ENCODE data around the gene WWC2.

WWC2 gene

DNA sequence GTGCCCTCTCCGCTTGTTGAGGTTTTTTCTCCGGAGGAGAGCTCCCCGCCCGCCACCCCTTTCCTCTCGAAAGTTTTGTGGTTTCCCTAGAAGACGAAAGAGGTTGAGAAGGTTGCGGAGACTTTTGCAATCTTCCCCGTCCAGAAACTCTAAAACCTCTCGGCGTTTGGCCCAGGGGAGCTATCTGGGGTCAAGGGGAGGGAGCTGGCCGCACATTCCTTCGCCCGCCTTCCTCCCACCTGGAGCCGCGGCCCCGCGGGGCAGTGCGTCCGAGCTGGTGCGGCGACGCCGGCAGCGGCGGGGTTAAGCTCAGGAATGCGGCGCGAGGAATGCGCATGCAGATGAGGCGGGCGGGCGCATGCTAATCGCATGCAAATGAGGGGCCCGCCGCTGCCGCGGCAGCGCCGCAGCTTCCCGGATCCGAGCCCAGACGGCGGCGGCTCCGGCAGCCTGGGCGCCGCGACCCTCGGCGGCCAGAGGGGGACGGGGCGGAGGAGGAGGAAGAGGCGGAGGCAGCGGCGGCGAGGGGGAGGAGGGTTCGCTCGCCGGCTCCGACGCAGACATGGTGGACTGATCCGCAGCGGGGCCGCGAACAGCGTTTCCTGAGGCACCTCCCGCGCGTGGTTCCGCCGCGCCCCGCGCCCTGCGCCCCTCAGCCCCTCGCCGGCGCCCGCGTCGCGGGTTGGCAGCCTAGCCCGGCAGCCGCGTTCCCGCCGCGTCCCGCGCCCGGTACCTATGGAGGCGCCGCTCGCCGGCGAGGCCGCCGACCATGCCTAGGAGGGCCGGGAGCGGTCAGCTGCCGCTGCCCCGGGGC lies at the start of gene WWC2:
Gene WWC2 (plus strand): TSS at position 535 of the 814 bp plus-strand sequence. CDS start 235 bp downstream, at position 770.
- peak; percentile 42 for DNase-seq (ENCODE audit: low read depth, low spot score)

DNA sequence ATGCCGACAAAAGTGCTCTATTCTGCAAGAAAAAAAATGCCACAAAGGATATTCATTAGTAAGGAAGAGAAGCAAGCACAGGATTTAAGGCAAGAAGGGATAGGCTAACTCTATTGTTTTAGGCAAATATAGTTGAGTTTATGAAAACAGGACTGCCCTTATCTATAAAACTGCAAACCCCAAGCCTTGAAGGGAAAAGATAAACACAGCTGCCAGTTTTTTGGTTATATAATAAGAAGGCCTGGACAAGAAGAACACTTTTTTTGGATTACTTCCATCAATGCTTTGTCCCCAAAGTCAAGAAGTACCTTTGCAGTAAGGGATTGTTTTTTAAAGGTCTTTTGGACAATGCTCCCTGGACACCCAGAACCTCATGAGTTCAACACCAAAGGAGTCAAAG lies 45.4 kb upstream of the WWC2 start:
- no peak for DNase-seq (ENCODE audit: low read depth, low spot score)

DNA sequence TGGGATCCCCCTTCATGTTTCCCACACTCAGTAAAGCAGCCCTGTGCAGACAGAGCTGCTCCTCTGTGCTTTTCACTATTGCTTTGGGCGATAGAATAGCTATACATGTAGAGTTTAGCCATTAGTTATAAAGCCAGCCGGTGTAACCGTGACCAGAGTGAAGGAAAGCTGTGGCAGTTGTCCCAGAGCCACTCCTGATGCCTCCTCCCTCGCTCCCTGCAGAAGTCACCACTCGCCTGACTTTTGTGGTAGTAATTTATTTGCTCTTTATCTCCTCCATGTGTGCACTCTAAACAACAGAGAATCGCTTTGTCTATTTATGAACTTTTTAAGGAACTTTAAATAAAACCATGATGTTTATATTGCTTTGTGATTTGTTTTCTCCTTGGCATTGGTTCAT lies 41.8 kb upstream of the WWC2 start:
- DNase-seq (ENCODE audit: low read depth, low spot score): no peak

DNA sequence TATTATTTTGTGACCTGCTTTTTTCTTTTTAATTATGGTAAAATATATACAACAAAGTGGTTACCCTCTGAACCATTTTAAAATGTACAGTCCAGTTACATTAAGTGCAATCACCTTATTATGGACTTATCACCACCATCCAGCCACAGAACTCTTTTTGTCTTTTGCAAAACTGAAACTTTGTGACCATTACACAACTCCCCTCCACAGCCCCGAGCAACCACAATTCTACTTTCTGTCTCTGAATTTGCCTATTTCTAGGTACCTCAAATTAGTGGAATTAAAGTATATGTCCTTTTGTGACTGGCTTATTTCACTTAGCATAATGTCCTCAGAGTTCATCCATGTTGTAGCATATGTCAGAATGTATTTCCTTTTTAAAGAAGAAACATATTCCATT lies 39.3 kb upstream of the WWC2 start:
- no peak for DNase-seq (ENCODE audit: low read depth, low spot score)

DNA sequence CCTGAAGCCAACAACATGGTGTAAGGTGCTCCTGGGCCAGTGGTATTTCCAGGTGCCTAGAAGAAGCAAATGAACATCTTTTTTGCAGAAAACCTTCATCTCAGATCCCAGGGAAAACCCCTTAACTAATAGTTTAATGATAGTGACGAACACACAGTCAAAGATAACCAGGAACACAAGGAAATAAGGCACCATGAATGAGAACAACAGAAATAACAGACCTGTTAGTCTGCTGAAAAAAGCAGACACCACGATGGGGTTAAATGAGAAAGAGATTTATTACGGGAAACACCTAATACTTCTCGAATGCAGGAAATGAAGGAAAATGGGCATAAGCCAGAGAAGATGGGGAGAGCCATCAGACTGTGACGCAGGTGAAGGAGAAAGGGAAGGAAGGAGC lies 30.6 kb upstream of the WWC2 start:
- no peak for DNase-seq (ENCODE audit: low read depth, low spot score)

DNA sequence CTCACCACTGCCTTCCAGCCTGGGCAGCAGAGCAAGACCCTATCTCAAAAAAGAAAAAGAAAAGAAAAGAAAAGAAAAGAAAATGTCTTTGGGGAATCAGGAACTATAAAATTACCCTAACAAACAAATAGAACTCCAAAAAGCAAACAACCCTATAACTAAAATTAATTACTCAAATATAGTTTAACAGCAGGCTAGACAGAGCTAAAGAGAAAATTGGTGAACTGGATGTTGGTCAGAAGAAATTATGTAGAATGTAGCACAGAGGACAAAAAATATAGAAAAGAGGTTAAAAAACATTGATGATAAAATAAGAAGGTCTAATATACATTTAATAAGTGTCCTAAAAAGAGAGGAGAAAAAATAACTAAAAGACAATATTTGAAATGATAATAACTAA lies 27.8 kb upstream of the WWC2 start:
- no peak for DNase-seq (ENCODE audit: low read depth, low spot score)

DNA sequence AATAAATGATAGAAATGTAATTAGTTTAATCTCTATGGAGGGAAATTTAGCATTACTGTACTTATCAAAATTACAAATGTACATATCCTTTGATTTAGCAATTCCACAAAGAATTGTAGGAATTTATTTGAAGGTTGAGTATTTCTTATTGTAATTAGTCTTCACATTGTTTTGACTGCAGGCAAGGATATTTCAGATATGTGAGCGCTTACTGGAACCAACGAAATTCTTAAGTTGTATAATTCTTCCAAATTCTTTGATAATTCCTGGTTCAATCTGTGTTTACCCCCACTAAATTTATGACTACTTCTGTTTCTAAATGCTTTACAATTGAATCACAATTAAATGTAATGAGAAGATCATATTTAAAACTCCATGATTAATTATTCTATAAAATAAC lies 26.9 kb upstream of the WWC2 start:
- DNase-seq (ENCODE audit: low read depth, low spot score): no peak

DNA sequence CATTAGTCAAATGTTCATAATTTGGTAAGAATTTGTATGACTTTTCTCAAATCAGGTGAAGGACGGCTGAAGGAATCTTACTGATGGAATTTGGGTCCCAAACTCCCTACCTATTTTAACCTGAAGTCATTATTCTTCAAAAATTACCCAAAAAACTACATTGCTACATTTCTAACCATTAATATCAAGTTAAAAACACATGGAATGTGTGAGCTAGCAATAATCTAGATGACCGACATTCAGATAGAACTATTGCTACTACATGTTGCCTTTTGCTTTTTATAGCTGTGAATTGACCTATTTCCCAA lies 25.3 kb upstream of the WWC2 start:
- no peak for DNase-seq (ENCODE audit: low read depth, low spot score)

DNA sequence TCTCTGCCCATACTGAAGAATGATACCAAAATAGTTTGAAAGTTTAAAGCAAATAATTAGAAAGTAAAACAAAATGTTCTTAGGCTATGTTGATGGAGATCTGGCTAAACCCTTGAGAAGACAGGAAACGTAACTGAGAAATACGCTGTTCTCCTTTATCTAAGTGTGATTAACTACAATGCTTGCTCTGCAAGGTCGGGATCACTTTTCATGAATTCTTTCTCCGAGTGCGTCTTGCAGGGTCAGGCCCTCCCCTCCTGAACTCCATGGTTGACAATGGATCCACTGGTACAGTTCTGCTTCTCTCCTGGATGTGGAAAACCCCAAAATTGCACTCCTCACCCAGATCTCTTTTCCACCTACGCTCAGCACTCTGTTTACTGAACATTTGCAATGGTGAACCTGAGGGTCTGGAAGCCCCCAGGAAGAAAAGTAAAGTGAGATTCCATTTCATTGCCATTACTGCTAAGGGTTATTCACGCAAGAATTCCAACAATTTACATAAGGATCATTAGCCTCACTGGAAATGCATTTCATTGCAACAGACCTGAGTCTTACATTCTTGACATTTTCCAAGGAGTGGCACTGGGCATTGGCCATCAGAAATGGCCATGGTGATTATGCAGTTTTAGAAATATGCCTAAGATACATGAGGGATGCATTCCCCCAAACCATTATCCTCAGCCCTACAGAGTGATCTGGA lies 24.6 kb upstream of the WWC2 start:
- no peak for DNase-seq (ENCODE audit: low read depth, low spot score)

DNA sequence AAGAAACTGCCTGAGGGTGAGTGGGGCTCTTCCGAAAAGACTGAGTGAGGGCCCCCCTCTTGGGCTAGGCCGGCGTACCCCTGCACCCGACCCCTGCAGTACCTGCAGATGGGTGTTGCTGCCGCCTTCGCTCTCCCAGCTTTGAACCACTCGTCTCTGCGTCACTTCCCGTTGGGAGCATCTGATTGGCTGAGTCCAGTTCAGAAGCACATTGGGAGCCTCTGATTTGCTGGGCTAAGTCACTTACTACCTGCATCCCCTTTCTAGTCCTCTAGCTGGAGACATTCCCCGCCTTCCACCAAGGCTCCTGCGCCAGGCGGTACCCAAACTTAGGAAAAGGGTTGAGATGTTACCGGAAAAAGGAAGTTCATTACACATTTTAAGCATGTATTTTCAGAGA lies 20.4 kb upstream of the WWC2 start:
- DNase-seq (ENCODE audit: low read depth, low spot score): no peak

DNA sequence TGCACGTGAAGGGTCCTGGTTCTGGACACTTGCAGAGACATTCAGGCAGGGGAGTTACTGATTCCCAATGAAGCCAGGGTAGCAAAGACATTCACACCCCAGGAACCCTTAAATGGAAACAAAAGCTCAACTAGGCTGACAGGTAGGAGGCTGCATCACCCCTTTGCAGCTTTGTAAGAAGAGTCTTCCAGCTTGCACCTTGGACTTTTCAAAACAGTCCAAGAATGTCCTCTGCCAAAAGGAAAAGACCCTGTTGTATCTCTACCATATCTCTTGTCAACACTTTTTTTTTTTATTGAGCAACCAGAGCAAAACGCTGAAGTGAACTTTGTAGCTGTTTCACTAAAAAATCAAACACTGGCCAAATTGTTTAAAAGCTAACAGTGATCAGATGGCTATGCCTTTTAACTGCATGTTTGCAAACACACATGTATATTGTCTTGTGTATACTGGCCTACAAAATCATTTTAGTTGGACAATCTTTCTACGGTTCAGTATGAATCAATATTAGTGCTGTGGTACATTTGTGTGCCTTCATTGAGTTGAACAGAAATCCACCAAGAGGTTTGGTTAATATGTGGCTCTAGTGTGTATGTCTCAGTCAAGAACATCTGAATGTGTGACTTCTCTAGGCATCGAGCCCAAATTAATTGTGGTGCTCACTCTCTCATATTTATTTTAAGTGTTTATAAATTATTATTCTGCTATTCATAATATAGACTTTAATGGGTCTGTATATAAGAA lies 18.5 kb upstream of the WWC2 start:
- DNase-seq (ENCODE audit: low read depth, low spot score): no peak

DNA sequence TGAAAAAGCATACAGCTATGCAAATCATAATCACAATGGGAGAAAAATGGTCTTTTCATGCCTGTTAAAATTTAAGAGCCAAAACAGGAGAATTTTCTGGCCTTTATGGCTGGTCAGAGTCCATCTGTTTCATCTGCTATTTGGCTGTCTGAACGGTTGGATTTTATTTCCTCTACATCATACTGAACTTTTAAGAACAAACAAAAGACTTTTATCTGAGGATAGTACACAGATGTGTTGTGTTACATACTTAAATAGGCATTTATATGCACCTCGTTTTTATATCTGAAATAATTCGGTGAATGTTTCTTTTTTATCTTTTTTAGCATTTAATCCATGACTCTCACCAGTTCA lies 18.0 kb upstream of the WWC2 start:
- no peak for DNase-seq (ENCODE audit: low read depth, low spot score)

DNA sequence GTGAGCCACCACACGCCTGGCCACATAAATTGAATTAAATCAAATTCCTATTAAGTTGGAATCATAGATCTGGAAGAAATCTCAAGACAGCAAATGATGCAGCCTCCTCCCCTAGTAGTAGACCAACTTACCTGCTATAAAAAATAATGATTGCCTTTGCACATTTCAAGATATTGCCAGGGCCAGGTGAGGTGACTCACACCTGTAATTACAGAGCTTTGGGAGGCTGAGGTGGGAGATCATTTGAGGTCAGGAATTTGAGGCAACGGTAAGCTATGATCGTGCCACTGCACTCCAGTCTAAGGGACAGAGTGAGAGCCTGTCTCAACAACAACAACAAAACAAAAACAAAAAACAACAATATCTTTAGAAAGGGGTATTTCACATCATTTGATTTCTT lies 17.0 kb upstream of the WWC2 start:
- DNase-seq (ENCODE audit: low read depth, low spot score): no peak

DNA sequence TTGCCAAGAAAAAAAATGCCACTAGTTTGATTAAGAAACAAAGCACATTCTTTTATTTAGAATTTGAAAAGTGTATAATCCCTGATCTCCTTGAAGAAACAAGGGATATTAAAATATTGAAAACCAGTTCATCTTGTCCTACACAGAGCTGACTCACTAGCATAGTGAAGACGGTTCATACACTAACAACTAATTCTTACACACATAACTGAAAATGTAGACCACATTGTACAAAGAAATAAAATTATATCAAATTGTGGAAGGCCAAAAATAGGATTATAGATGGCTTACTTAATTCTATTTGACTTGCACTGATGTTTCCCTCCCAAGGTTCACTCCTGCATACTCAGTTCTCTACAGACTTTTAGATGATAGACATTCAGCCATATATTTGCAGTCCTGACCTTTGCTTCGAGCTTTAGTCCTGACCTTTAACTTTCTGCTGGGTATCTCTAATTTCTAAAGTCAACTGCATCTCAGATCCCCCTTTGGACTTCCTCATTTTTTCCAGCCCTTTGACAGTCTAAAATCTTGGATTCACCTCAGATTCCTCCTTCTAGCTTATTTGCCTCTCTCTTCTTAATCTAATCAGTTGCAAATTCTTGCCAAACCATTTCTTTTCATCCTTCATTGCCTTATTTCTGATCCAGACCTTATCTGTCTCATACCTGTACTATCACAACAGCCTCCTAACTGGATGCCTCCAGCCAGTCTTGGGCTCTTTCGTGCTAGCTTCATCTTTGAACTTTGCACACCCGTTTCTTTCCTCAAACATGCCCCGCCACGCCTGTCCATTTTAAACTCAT lies 4.5 kb upstream of the WWC2 start:
- no peak for DNase-seq (ENCODE audit: low read depth, low spot score)

DNA sequence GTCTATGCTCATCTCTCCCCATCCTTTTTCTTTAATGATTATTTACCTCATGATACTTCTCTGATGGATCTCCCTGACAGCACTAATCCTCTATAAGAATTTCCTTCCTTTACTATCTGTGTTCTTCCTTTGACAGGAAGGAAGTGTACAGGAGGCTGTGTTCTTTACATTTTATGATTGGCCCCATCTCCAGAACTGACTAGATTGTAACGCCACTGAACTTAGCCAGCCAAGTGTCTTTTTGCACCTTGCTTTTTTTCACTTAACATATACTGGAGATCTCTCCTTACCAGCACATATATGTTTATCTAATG lies 3.9 kb upstream of the WWC2 start:
- DNase-seq (ENCODE audit: low read depth, low spot score): no peak

DNA sequence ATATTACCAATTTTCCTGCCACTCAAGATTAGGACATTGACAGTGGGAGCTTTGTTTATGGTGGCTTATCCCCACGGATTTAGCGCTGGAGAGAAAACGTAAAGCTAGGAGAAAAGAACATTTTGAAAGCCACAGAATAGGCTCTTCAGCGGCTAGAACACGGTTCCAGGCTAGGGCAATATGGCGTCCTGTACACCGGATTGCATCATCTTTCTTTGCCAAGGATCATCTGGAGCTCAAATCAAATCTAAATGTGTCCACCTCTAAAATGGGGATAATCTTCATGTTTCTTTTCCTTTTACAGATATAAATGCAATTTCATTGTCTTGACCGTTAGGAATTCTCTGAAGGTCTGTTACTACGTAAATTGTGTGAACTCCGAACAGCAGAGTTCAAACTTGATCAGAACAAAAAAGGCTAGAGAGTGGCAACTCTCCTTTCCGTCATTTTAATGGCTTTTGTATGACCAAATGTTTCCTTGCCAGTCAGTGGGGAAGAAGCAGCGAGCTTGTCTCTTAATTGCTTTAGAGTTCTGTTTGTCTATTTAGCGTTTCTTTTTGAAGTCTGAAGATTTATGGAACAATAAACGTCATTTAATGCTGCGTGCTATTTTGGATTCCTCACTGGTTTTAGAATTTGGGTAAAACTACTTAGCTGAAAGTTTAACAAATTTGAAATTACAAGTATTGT lies 2.6 kb upstream of the WWC2 start:
- no peak for DNase-seq (ENCODE audit: low read depth, low spot score)

DNA sequence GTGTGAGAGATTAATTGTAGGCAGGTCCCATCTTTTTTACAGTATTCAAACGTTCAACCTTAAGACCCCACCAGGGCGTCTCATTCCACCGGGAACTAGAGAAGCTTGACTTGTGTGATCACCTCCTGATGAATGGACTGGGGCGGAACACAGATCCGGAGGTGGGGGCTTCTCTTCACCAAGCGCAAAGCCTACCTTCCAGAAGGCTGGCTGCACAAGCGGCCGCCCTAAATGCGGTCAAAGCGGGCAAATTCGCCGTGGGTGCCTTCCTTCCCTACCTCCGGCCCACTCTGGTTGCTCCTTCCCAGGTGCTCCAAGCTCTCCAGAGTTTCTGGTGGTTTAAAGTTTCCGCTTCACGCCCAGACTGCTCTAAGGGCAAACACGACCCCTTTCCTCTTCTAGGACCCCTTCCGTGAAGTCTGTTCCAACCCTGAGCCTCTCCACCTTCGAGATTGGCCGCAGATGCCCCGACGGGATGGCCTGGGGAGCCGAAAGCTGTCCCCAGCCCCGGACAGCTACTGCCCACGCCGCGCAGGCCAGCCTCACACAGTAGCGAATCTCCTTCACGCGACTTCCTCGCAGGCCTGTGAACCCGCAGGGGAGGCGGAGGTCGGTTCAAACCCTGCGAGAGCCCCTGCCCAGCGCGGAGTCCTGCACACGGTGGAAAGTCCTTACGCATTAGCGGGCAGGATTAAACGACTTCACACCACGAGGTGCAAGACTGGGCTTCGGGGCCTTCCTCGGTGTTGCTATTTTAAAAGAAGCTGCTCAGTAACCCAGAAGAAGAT lies 1.6 kb upstream of the WWC2 start:
- DNase-seq (ENCODE audit: low read depth, low spot score): no peak

DNA sequence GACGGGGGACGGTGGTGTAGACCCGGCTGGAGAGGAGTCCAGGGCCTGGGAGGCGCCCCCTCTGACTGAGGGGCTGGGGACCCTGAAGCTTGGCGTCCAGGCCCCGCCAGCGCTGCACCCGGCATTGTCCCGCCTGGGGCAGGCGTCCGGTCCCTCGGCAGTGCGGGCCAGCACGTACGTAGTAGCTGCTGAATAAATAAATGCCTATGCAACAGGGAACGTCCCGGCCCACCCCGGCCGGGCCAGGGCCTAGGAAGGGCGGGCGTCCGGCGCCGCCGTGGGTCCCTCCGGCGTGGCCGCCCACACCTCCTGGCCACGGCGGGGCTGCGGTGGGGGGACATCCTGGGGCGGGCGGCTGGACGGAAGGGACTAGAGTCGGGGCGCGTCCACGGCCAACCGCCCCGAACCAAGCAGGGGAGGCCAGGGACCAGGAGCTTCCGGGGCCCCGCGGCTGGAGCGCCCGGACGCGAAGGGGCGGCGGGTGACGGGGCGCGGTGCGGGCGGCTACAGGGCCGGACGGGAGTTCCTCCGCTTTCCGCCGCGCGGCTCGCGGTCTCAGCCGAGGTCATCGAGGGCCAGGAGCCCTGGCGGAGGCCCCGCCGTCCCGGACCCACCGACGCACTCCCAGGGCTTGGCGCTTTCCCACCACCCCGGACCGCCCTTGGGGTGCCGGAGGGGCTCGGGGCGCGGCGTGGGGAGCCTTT lies 886 bp upstream of the WWC2 start:
- no peak for DNase-seq (ENCODE audit: low read depth, low spot score)

DNA sequence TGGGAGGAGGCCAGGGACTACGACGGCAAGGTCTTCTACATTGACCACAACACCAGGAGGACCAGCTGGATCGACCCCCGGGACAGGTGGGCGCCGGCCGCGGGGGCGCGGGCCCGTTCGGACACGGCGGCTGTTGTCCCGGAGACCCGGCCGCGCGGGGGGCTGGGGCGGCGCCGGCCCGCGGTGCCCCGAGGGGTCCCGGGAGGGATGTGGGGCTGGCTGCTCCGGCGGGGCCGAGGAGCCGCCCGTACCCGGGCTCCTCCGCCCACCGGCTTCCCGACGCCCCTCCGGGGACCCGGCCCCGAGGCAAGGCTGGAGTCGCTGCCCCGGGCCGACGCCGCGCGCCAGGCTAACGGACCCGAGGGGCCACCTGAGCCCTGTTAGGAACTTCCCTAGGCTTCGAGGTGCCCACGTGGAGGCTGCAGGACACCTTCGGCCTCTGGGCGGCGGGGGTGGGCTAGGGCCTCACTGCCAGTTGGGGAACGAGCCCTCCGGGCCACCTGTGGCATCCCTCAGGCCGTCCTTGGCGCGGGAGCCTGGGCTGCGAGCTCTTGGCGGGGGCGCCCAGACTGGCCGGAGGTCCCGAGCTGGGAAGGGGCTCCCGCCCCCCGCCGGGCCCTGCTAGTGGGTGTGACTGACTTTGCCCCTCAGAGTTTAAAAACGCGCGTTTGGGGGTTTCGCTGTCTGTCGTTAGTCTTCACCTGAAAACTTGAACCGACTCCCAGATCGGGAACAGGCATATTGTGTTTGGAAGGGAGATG lies 660 bp downstream of the WWC2 start:
- no peak for DNase-seq (ENCODE audit: low read depth, low spot score)

DNA sequence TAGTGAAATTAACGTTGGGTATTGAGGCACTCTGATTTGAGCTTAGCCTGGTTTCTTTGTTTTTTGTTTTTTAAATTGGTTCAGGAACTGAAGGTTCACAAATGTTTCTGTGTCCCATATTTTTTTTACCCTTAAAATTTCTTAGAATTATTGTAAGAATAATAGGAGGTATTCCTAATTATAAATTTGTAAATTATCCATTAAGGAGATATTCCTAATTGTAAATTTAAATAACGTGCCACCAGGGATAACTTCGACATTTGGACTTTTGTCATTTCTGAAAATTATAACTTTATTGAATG lies 1.2 kb downstream of the WWC2 start:
- no peak for DNase-seq (ENCODE audit: low read depth, low spot score)
